H9 (cell line): Measurements from ENCODE around the gene DOC2A. TPM values are rescaled to one million over a fixed set of nuclear protein-coding genes. Genes with fewer than 3 reads are reported as not detected.

Experiments used
- DNase-seq: peaks from one replicate; pipeline ENCODE4 v3.0.0-alpha.2; 2017
- H2AFZ ChIP-seq: one replicate; pipeline ENCODE4 v1.6.1; 2013; ENCODE audit warnings: mild to moderate bottlenecking, low read length, control low read depth, moderate library complexity
- H2AK5ac ChIP-seq: 2 replicates; pipeline ENCODE4 v1.6.1; 2013; ENCODE audit warnings: low read length, control low read depth, mixed read lengths; ENCODE audit not compliant: insufficient read length
- H2BK120ac ChIP-seq: one replicate; pipeline ENCODE4 v1.6.1; 2013; ENCODE audit warnings: low read depth, mild to moderate bottlenecking, low read length, control low read depth, inconsistent platforms; ENCODE audit not compliant: poor library complexity, severe bottlenecking
- H2BK12ac ChIP-seq: 2 replicates; pipeline ENCODE4 v1.6.1; 2013; ENCODE audit warnings: low read length, control low read depth, mixed read lengths, low read depth; ENCODE audit not compliant: insufficient read length
- H2BK15ac ChIP-seq: 2 replicates; pipeline ENCODE4 v1.6.1; 2013; ENCODE audit warnings: low read depth, low read length, control low read depth
- H2BK20ac ChIP-seq: one replicate; pipeline ENCODE4 v1.6.1; 2013; ENCODE audit warnings: low read depth, mild to moderate bottlenecking, low read length, control low read depth, inconsistent platforms; ENCODE audit not compliant: poor library complexity, severe bottlenecking
- H2BK5ac ChIP-seq: 2 replicates; pipeline ENCODE4 v1.6.1; 2013; ENCODE audit warnings: low read length, control low read depth, mixed read lengths; ENCODE audit not compliant: insufficient read length
- H3K14ac ChIP-seq: 2 replicates; pipeline ENCODE4 v1.6.1; 2013; ENCODE audit warnings: low read length, control low read depth; ENCODE audit not compliant: insufficient read depth
- H3K18ac ChIP-seq: 2 replicates; pipeline ENCODE4 v1.6.1; 2013; ENCODE audit warnings: low read depth, mild to moderate bottlenecking, mixed read lengths, low read length, control low read depth; ENCODE audit not compliant: insufficient read length
- H3K23ac ChIP-seq: 2 replicates; pipeline ENCODE4 v1.6.1; 2013; ENCODE audit warnings: low read length, control low read depth, mixed read lengths, low read depth; ENCODE audit not compliant: insufficient read length
- H3K23me2 ChIP-seq: 2 replicates; pipeline ENCODE4 v1.6.1; 2013; ENCODE audit warnings: low read depth, mild to moderate bottlenecking, mixed read lengths, low read length, control low read depth; ENCODE audit not compliant: insufficient read length, poor library complexity, severe bottlenecking
- H3K27ac ChIP-seq: 2 replicates; pipeline ENCODE4 v1.5.1; 2013; ENCODE audit warnings: low read length, control low read depth, mixed read lengths, low read depth; ENCODE audit not compliant: insufficient read length
- H3K27me3 ChIP-seq: 2 replicates; pipeline ENCODE4 v1.6.1; 2013; ENCODE audit warnings: low read length, control low read depth, inconsistent platforms; ENCODE audit not compliant: insufficient read depth
- H3K4ac ChIP-seq: 2 replicates; pipeline ENCODE4 v1.6.1; 2013; ENCODE audit warnings: low read depth, mild to moderate bottlenecking, control low read depth, inconsistent platforms, low read length, moderate library complexity
- H3K4me1 ChIP-seq: 2 replicates; pipeline ENCODE4 v1.6.1; 2013; ENCODE audit warnings: low read length, control low read depth, inconsistent platforms; ENCODE audit not compliant: insufficient read depth
- H3K4me2 ChIP-seq: 2 replicates; pipeline ENCODE4 v1.6.1; 2013; ENCODE audit warnings: low read length, control low read depth, mixed read lengths; ENCODE audit not compliant: insufficient read length, insufficient read depth
- H3K56ac ChIP-seq: 2 replicates; pipeline ENCODE4 v1.6.1; 2013; ENCODE audit warnings: low read depth, mild to moderate bottlenecking, mixed read lengths, low read length, control low read depth; ENCODE audit not compliant: insufficient read length
- H3K79me1 ChIP-seq: 2 replicates; pipeline ENCODE4 v1.6.1; 2013; ENCODE audit warnings: low read depth, mild to moderate bottlenecking, moderate library complexity, low read length, control low read depth, inconsistent platforms; ENCODE audit not compliant: insufficient read depth, poor library complexity, severe bottlenecking
- H3K79me2 ChIP-seq: 2 replicates; pipeline ENCODE4 v1.6.1; 2013; ENCODE audit warnings: low read length, control low read depth, inconsistent platforms; ENCODE audit not compliant: insufficient read depth
- H3K9ac ChIP-seq: 2 replicates; pipeline ENCODE4 v1.6.1; 2013; ENCODE audit warnings: low read length, control low read depth, mixed read lengths; ENCODE audit not compliant: insufficient read length; ENCODE audit errors: extremely low read depth
- H3K9me3 ChIP-seq: one replicate; pipeline ENCODE4 v1.6.1; 2013; ENCODE audit warnings: low read depth, low read length, inconsistent platforms; ENCODE audit not compliant: control insufficient read depth
- H3T11ph ChIP-seq: one replicate; pipeline ENCODE4 v1.6.1; 2013; ENCODE audit warnings: mild to moderate bottlenecking, low read length, control low read depth, inconsistent platforms
- H4K20me1 ChIP-seq: one replicate; pipeline ENCODE4 v1.6.1; 2013; ENCODE audit not compliant: control insufficient read depth, insufficient read length, insufficient read depth
- H4K5ac ChIP-seq: 2 replicates; pipeline ENCODE4 v1.6.1; 2013; ENCODE audit warnings: low read depth, mild to moderate bottlenecking, mixed read lengths, low read length, control low read depth; ENCODE audit not compliant: insufficient read length
- H4K8ac ChIP-seq: replicated peaks from 2 replicates; pipeline ENCODE4 v1.6.1; 2013; ENCODE audit warnings: low read length, control low read depth, mixed read lengths, low read depth; ENCODE audit not compliant: insufficient read length
- H4K91ac ChIP-seq: 2 replicates; pipeline ENCODE4 v1.6.1; 2013; ENCODE audit warnings: low read depth, mild to moderate bottlenecking, moderate library complexity, mixed read lengths, low read length, control low read depth; ENCODE audit not compliant: insufficient read length
- H3K27ac Mint-ChIP-seq, 3 experiments: 2 replicates in 2 of 3; 3 replicates in 1 of 3; pipeline ENCODE4 v1.8.0; 2020 to 2021; ENCODE audit warnings: mixed read lengths in 3 of 3, mild to moderate bottlenecking in 1 of 3, moderate library complexity in 1 of 3
- H3K27me3 Mint-ChIP-seq: 2 replicates; pipeline ENCODE4 v1.8.0; 2021; ENCODE audit warnings: low read depth, mild to moderate bottlenecking, moderate library complexity, mixed read lengths
- H3K36me3 Mint-ChIP-seq, 3 experiments: 2 replicates in 2 of 3; 3 replicates in 1 of 3; pipeline ENCODE4 v1.8.0; 2020 to 2021; ENCODE audit warnings: low read depth in 3 of 3, mixed read lengths in 3 of 3; ENCODE audit not compliant: insufficient read depth in 1 of 3
- H3K4me1 Mint-ChIP-seq, 2 experiments: 2 replicates each; pipeline ENCODE4 v1.8.0; 2020; ENCODE audit warnings: mixed read lengths in 2 of 2
- H3K4me3 Mint-ChIP-seq, 2 experiments: 2 replicates in 1 of 2; 3 replicates in 1 of 2; pipeline ENCODE4 v1.8.0; 2020 to 2021; ENCODE audit warnings: mild to moderate bottlenecking in 2 of 2, mixed read lengths in 2 of 2, moderate library complexity in 1 of 2
- H3K9me3 Mint-ChIP-seq, 2 experiments: 2 replicates in 1 of 2; 3 replicates in 1 of 2; pipeline ENCODE4 v1.8.0; 2020; ENCODE audit warnings: mild to moderate bottlenecking in 2 of 2, mixed read lengths in 2 of 2, moderate library complexity in 1 of 2
- WGBS: extraction: QIAGEN DNeasy Blood & Tissue Kit; methylation state at CpG from one replicate; pipeline ENCODE4 v1.1.7; 2013; ENCODE audit warnings: missing lambda C conversion rate, low lambda C conversion rate, mixed read lengths; ENCODE audit not compliant: insufficient read length; ENCODE audit errors: extremely low coverage; 5-methylcytosine and 5-hydroxymethylcytosine counted together
- total RNA-seq: library from RNA; stranded (reverse); gene quantifications from 2 replicates; pipeline ENCODE4 v1.2.1, GENCODE V29; 2021
- TF ChIP-seq, protein P1 (sequence below): fragments of 200-600 bp; sonication (generic); conservative IDR thresholded peaks from 3 replicates; pipeline ENCODE4 v1.8.0; 2021; ENCODE audit warnings: antibody characterized with exemption, mild to moderate bottlenecking

Gene DOC2A
- total RNA-seq, 1 experiment from 2014 or later, result 12.2 TPM

DNA sequence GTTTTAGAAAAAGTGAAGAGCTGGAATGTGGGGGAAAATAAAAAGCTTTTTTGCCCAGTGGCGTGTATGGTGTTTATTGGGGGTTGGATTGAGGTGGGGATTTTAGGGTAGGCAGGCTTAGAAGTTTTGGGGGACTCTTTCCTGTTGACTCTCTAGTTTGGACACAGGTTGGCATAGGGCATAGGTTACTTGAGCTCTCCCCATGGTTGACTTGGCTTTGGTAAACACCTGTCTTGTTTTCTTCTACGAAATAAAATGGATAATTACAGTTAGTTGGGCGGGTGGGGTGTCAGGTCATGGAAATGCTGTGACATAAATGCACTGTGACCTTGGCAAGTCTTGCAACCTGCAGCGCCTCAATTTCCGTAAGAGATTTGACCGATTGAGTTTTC is 37.8 kb downstream of the DOC2A start:
- no peak overlapping the region for H4K5ac ChIP-seq
- peaks cover 29% of the 10 kb centered on the region in 2 experiments for H3K4me1 Mint-ChIP-seq
- H3K27ac Mint-ChIP-seq, result no peak overlapping the region
- H2BK20ac ChIP-seq, result no peak overlapping the region
- peaks cover 7% of the 10 kb centered on the region for H3K79me1 ChIP-seq
- H3K27me3 Mint-ChIP-seq, result peaks cover 16% of the 10 kb centered on the region
- peaks cover 14% of the 10 kb centered on the region for H3K23me2 ChIP-seq
- no peak overlapping the region for H3K9ac ChIP-seq
- no peak overlapping the region for H3K4me2 ChIP-seq
- H3K4ac ChIP-seq, result no peak overlapping the region
- no peak overlapping the region for H3K27ac ChIP-seq
- peaks cover 3% of the 10 kb centered on the region; the same call in 1 of the 2 replicates for H3K27me3 ChIP-seq
- no peak overlapping the region for H2BK12ac ChIP-seq
- peaks cover 14 to 16% of the 10 kb centered on the region in 2 experiments for H3K9me3 Mint-ChIP-seq
- no peak overlapping the region for H4K8ac ChIP-seq
- no peaks in the 10 kb centered on the region for H4K20me1 ChIP-seq
- H3K23ac ChIP-seq, result no peak overlapping the region
- peaks cover 5% of the 10 kb centered on the region; the same call in 1 of the 2 replicates for H3K79me2 ChIP-seq
- no peak for DNase-seq
- H2BK15ac ChIP-seq, result no peak overlapping the region
- no peak overlapping the region for H3K56ac ChIP-seq
- no peak overlapping the region for H2AFZ ChIP-seq
- no peak overlapping the region for H3K14ac ChIP-seq
- no peak overlapping the region for H2BK120ac ChIP-seq
- H4K91ac ChIP-seq, result no peak overlapping the region
- H3K36me3 Mint-ChIP-seq, result peaks cover 34 to 47% (median 43%) of the 10 kb centered on the region in 3 experiments
- H3K4me1 ChIP-seq, result peaks cover 3% of the 10 kb centered on the region; the same call in 1 of the 2 replicates
- no CpG with 5 or more reads among the region's 6 CpGs for WGBS
- H3K9me3 ChIP-seq, result peaks cover 7% of the 10 kb centered on the region
- TF ChIP-seq, protein P1, sequence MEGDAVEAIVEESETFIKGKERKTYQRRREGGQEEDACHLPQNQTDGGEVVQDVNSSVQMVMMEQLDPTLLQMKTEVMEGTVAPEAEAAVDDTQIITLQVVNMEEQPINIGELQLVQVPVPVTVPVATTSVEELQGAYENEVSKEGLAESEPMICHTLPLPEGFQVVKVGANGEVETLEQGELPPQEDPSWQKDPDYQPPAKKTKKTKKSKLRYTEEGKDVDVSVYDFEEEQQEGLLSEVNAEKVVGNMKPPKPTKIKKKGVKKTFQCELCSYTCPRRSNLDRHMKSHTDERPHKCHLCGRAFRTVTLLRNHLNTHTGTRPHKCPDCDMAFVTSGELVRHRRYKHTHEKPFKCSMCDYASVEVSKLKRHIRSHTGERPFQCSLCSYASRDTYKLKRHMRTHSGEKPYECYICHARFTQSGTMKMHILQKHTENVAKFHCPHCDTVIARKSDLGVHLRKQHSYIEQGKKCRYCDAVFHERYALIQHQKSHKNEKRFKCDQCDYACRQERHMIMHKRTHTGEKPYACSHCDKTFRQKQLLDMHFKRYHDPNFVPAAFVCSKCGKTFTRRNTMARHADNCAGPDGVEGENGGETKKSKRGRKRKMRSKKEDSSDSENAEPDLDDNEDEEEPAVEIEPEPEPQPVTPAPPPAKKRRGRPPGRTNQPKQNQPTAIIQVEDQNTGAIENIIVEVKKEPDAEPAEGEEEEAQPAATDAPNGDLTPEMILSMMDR, result no peak
- peak overlapping the region in 1 of 2 experiments; percentile 95; a peak in 4 of 5 replicates for H3K4me3 Mint-ChIP-seq
- H3K18ac ChIP-seq, result no peak overlapping the region
- no peak overlapping the region for H3T11ph ChIP-seq
- no peak overlapping the region for H2BK5ac ChIP-seq
- no peak overlapping the region for H2AK5ac ChIP-seq
